SK-N-SH (cell line): ENCODE data around the gene C11orf58. TPM values are rescaled to one million over a fixed set of nuclear protein-coding genes. Genes with fewer than 3 reads are reported as not detected.

Experiments used
- CTCF ChIA-PET: fragments of 300-600, 350-600 bp; formaldehyde crosslinking; extraction: SDS; loops from one replicate; lab custom pipeline; 2021; lab: Yijun Ruan, JAX
- POLR2A ChIA-PET: fragments of 350-600 bp; sonication (Branson Sonifier 250); formaldehyde crosslinking; extraction: SDS; loops from one replicate; lab custom pipeline; 2020; ENCODE audit warnings: antibody characterized with exemption, inconsistent platforms; lab: Yijun Ruan, JAX
- DNase-seq: peaks from one replicate; pipeline ENCODE4 v3.0.0; 2012
- H2AFZ ChIP-seq: fragments of 200-600 bp; sonication (generic); 2 replicates; pipeline ENCODE4 v1.8.1; 2016; ENCODE audit warnings: antibody characterized with exemption, mild to moderate bottlenecking, low read depth
- H3F3A ChIP-seq: fragments of 200-600 bp; sonication (generic); replicated peaks from 2 replicates; pipeline ENCODE3; 2016; ENCODE audit warnings: antibody characterized with exemption, mild to moderate bottlenecking; ENCODE audit not compliant: insufficient read depth
- H3K27ac ChIP-seq, 2 experiments: fragments of 200-500 bp in 1 of 2; fragments of 200-600 bp in 1 of 2; sonication (Bioruptor generic) in 1 of 2; sonication (generic), shearing (Covaris generic) in 1 of 2; 2 replicates each; pipeline versions ENCODE4 v1.5.1 to v1.6.1; 2014 to 2016; ENCODE audit warnings: low read depth in 2 of 2, inconsistent platforms in 1 of 2, low read length in 1 of 2, mild to moderate bottlenecking in 1 of 2, mixed read lengths in 1 of 2
- H3K27me3 ChIP-seq: fragments of 200-600 bp; sonication (generic), shearing (Covaris generic); 2 replicates; pipeline ENCODE4 v1.6.1; 2016; ENCODE audit warnings: mixed run types; ENCODE audit not compliant: insufficient read depth
- H3K36me3 ChIP-seq, 2 experiments: fragments of 200-500 bp in 1 of 2; fragments of 200-600 bp in 1 of 2; sonication (Bioruptor generic) in 1 of 2; sonication (generic) in 1 of 2; replicated peaks in 1 of 2; 2 replicates each; pipeline versions ENCODE3 to v1.5.1; 2014 to 2016; ENCODE audit warnings: low read length in 1 of 2, mild to moderate bottlenecking in 1 of 2; ENCODE audit not compliant: insufficient read depth in 2 of 2, control insufficient read depth in 1 of 2
- H3K4me1 ChIP-seq, 2 experiments: fragments of 200-500 bp in 1 of 2; fragments of 200-600 bp in 1 of 2; sonication (Bioruptor generic) in 1 of 2; sonication (generic), shearing (Covaris generic) in 1 of 2; 2 replicates each; pipeline versions ENCODE4 v1.5.1 to v1.6.1; 2014 to 2016; ENCODE audit warnings: low read depth in 1 of 2, low read length in 1 of 2, mixed run types in 1 of 2; ENCODE audit not compliant: insufficient read depth in 2 of 2, control insufficient read depth in 1 of 2
- H3K4me2 ChIP-seq: fragments of 200-600 bp; sonication (generic), shearing (Covaris generic); 2 replicates; pipeline ENCODE4 v1.6.1; 2017; ENCODE audit warnings: mixed run types
- H3K4me3 ChIP-seq, 2 experiments: fragments of 200-500 bp in 1 of 2; fragments of 200-600 bp in 1 of 2; sonication (Bioruptor generic) in 1 of 2; sonication (generic), shearing (Covaris generic) in 1 of 2; 2 replicates each; pipeline versions ENCODE4 v1.5.1 to v1.8.1; 2014 to 2016; ENCODE audit warnings: low read depth in 2 of 2, inconsistent platforms in 1 of 2, low read length in 1 of 2, mild to moderate bottlenecking in 1 of 2, mixed read lengths in 1 of 2, moderate library complexity in 1 of 2
- H3K79me2 ChIP-seq: fragments of 200-600 bp; sonication (generic); 2 replicates; pipeline ENCODE4 v1.8.1; 2017; ENCODE audit warnings: mild to moderate bottlenecking; ENCODE audit not compliant: insufficient read depth
- H3K9ac ChIP-seq: fragments of 200-600 bp; sonication (generic); 2 replicates; pipeline ENCODE4 v1.6.1; 2017; ENCODE audit warnings: mixed run types
- H3K9me2 ChIP-seq: fragments of 200-600 bp; sonication (generic); 2 replicates; pipeline ENCODE4 v1.6.1; 2017; ENCODE audit warnings: mixed run types
- H3K9me3 ChIP-seq: fragments of 200-600 bp; sonication (generic); 2 replicates; pipeline ENCODE4 v1.6.1; 2017; ENCODE audit warnings: mixed run types, mild to moderate bottlenecking, moderate library complexity
- H4K20me1 ChIP-seq: fragments of 200-600 bp; sonication (generic); 2 replicates; pipeline ENCODE4 v1.6.1; 2017; ENCODE audit warnings: mild to moderate bottlenecking, mixed run types; ENCODE audit not compliant: insufficient read depth
- ELF1 ChIP-seq: IDR thresholded peaks from 2 replicates; pipeline ENCODE4 v1.4.0; 2012
- EP300 ChIP-seq, 2 experiments: IDR thresholded peaks; 2 replicates each; pipeline versions ENCODE4 v1.4.0 to v1.6.1; 2012; ENCODE audit warnings: borderline replicate concordance in 1 of 2, low read depth in 1 of 2, low read length in 1 of 2
- EZH2phosphoT487 ChIP-seq: fragments of 200-600 bp; sonication (generic); IDR thresholded peaks from 2 replicates; pipeline ENCODE4 v1.6.1; 2017; ENCODE audit warnings: low read depth, mixed run types, mild to moderate bottlenecking, antibody characterized with exemption, moderate library complexity, borderline replicate concordance
- FOXM1 ChIP-seq: IDR thresholded peaks from 2 replicates; pipeline ENCODE4 v1.4.0; 2012; ENCODE audit warnings: low read depth, mild to moderate bottlenecking
- GABPA ChIP-seq: IDR thresholded peaks from 2 replicates; pipeline ENCODE4 v1.4.0; 2012; ENCODE audit warnings: low read depth, mild to moderate bottlenecking
- GATA2 ChIP-seq: sonication (generic); formaldehyde crosslinking; IDR thresholded peaks from 2 replicates; pipeline ENCODE4 v1.5.0; 2020; ENCODE audit warnings: mild to moderate bottlenecking, missing genetic modification reagents
- JUND ChIP-seq: IDR thresholded peaks from 2 replicates; pipeline ENCODE4 v1.4.0; 2012
- MXI1 ChIP-seq: IDR thresholded peaks from 2 replicates; pipeline ENCODE4 v1.6.1; 2012; ENCODE audit warnings: mild to moderate bottlenecking, low read depth, low read length, improper control_type of control experiment
- NFIC ChIP-seq: IDR thresholded peaks from 2 replicates; pipeline ENCODE4 v1.4.0; 2012; ENCODE audit warnings: borderline replicate concordance
- NRF1 ChIP-seq: IDR thresholded peaks from 2 replicates; pipeline ENCODE4 v1.6.1; 2012; ENCODE audit warnings: low read depth, mild to moderate bottlenecking, low read length
- PBX3 ChIP-seq: IDR thresholded peaks from 2 replicates; pipeline ENCODE4; 2012
- RAD21 ChIP-seq: IDR thresholded peaks from 2 replicates; pipeline ENCODE4 v1.6.1; 2012; ENCODE audit warnings: mild to moderate bottlenecking, low read length
- RCOR1 ChIP-seq: fragments of 150-350 bp; IDR thresholded peaks from 2 replicates; pipeline ENCODE4 v1.6.1; 2017; ENCODE audit warnings: antibody characterized with exemption, low read length
- RFX5 ChIP-seq: IDR thresholded peaks from 2 replicates; pipeline ENCODE4 v1.6.1; 2012; ENCODE audit warnings: mild to moderate bottlenecking, improper control_type of control experiment, low read length
- RXRA ChIP-seq: IDR thresholded peaks from 2 replicates; pipeline ENCODE4 v1.4.0; 2012; ENCODE audit warnings: low read depth, mild to moderate bottlenecking, borderline replicate concordance
- SMC3 ChIP-seq: IDR thresholded peaks from 2 replicates; pipeline ENCODE4 v1.6.1; 2012; ENCODE audit warnings: low read depth, low read length, improper control_type of control experiment
- TCF12 ChIP-seq: IDR thresholded peaks from 2 replicates; pipeline ENCODE4 v1.4.0; 2012
- USF1 ChIP-seq: IDR thresholded peaks from 2 replicates; pipeline ENCODE4 v1.4.0; 2012; ENCODE audit warnings: low read depth, borderline replicate concordance
- YY1 ChIP-seq: IDR thresholded peaks from 2 replicates; pipeline ENCODE4 v1.4.0; 2012; ENCODE audit warnings: low read depth, mild to moderate bottlenecking
- WGBS: methylation state at CpG from one replicate; pipeline ENCODE4 v1.1.6; 2017; ENCODE audit warnings: low lambda C conversion rate; 5-methylcytosine and 5-hydroxymethylcytosine counted together
- polyA plus RNA-seq, 3 experiments: library from polyadenylated mRNA; depleted of rRNA; stranded (reverse); fragments of >200 nt; gene quantifications; 2 replicates each; pipeline ENCODE4 v1.2.3, GENCODE V29; 2012
- TF ChIP-seq, protein P1 (sequence below): IDR thresholded peaks from 2 replicates; pipeline ENCODE4 v1.4.0; 2012; ENCODE audit warnings: low read depth
- TF ChIP-seq, protein P2 (sequence below): IDR thresholded peaks from 2 replicates; pipeline ENCODE4 v1.4.0; 2012; ENCODE audit warnings: low read depth, borderline replicate concordance

The C11orf58 gene
- polyA plus RNA-seq, 1 of the 3 experiments (the other 2 are of a cell fraction) = 150 TPM

GRCh38 chr11:16727806-16728205 is 10.6 kb upstream of the C11orf58 start:
- H3K27ac ChIP-seq = no peak overlapping the region
- ChIA-PET CTCF (no interaction called here), POLR2A (interaction anchor here (0.8 kb wide), 1 partner anchor 39 kb away, joined by 3 read pairs; no protein-coding TSS in a partner anchor)

DNA sequence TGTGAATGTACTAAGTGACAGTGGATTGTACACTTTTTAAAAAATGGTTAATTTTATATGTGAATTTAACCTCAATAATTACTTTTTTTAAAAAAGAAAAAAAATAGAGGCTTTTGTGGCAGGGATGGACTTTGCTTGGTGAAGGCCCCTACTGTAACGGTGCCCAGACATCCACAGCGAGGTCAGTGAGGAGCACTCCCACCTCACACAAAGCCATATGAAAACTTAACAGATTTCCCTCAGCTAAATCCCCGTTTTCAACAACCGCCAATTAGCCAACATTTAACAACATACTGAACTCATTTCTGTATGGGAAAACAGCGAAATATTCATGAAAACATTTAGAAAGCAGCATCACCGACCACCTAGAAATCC is 642 bp upstream of the C11orf58 start:
- Histone ChIP-seq H3K9ac (peak overlapping the region; percentile 97), H3K4me3 (peak overlapping the region; percentile 75 to 77), H3K27ac (peak overlapping the region; percentile 82 to 97), H3K27me3 (no peaks in the 10 kb centered on the region), H4K20me1 (peaks cover 28% of the 10 kb centered on the region), H3K79me2 (peaks cover 44% of the 10 kb centered on the region), H2AFZ (peak overlapping the region; percentile 78), H3K9me2 (no peaks in the 10 kb centered on the region), H3K36me3 (peaks cover 6 to 15% of the 10 kb centered on the region in 2 experiments), H3F3A (no peaks in the 10 kb centered on the region), H3K4me1 (peaks cover 4 to 8% of the 10 kb centered on the region in 2 experiments; a peak in 2 of 4 replicates), H3K4me2 (peak overlapping the region; percentile 62), H3K9me3 (no peaks in the 10 kb centered on the region)
- WGBS = under 1% methylated on average over 6 of the region's 6 CpGs
- TF ChIP-seq RFX5 = no peak
- TF ChIP-seq USF1 = no peak
- TF ChIP-seq EP300 (IDR thresholded peaks at IDR 0.05; ENCODE audit: borderline replicate concordance in 1 of 2, low read depth in 1 of 2, low read length in 1 of 2) = no peak
- TF ChIP-seq GABPA = no peak
- TF ChIP-seq FOXM1 = no peak
- TF ChIP-seq, protein P1, sequence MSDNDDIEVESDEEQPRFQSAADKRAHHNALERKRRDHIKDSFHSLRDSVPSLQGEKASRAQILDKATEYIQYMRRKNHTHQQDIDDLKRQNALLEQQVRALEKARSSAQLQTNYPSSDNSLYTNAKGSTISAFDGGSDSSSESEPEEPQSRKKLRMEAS = no peak
- TF ChIP-seq SMC3 = no peak
- no peak for TF ChIP-seq ELF1
- TF ChIP-seq GATA2 (CRISPR knock-in tag) = no peak
- TF ChIP-seq PBX3 = no peak
- no peak for TF ChIP-seq JUND
- POLR2A ChIA-PET = interaction anchor here (0.7 to 1.3 kb wide), 2 partner anchors 14 to 28 kb away, joined by 3 read pairs; no protein-coding TSS in a partner anchor
- CTCF ChIA-PET = interaction anchor here (1.0 kb wide), 1 partner anchor 51 kb away, joined by 5 read pairs; no protein-coding TSS in a partner anchor
- peak; percentile 47 for DNase-seq

More at GRCh38 chr11:16727806-16728205, 10.6 kb upstream of the C11orf58 start:
- Histone ChIP-seq H3K9ac (no peak overlapping the region), H3K4me2 (no peak overlapping the region), H3K4me1 (no peaks in the 10 kb centered on the region), H3K4me3 (no peak overlapping the region), H3K9me2 (no peaks in the 10 kb centered on the region), H3F3A (no peaks in the 10 kb centered on the region), H4K20me1 (no peaks in the 10 kb centered on the region), H3K36me3 (no peaks in the 10 kb centered on the region), H3K79me2 (no peaks in the 10 kb centered on the region), H3K27me3 (no peaks in the 10 kb centered on the region; the same call in 1 of the 2 replicates), H2AFZ (no peak overlapping the region), H3K9me3 (no peaks in the 10 kb centered on the region)
- 68% methylated on average over 3 of the region's 3 CpGs for WGBS
- no peak for DNase-seq
- TF ChIP-seq USF1 (no peak), RCOR1 (no peak), RXRA (no peak), YY1 (no peak), RFX5 (no peak), PBX3 (no peak), ELF1 (no peak), MXI1 (no peak), EZH2phosphoT487 (no peak), NFIC (no peak), SMC3 (no peak), JUND (no peak), FOXM1 (no peak), GATA2 (CRISPR knock-in tag) (no peak), TCF12 (no peak), NRF1 (no peak), RAD21 (no peak)
- TF ChIP-seq, protein P2, sequence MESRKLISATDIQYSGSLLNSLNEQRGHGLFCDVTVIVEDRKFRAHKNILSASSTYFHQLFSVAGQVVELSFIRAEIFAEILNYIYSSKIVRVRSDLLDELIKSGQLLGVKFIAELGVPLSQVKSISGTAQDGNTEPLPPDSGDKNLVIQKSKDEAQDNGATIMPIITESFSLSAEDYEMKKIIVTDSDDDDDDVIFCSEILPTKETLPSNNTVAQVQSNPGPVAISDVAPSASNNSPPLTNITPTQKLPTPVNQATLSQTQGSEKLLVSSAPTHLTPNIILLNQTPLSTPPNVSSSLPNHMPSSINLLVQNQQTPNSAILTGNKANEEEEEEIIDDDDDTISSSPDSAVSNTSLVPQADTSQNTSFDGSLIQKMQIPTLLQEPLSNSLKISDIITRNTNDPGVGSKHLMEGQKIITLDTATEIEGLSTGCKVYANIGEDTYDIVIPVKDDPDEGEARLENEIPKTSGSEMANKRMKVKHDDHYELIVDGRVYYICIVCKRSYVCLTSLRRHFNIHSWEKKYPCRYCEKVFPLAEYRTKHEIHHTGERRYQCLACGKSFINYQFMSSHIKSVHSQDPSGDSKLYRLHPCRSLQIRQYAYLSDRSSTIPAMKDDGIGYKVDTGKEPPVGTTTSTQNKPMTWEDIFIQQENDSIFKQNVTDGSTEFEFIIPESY = no peak
